CD14-positive monocyte (primary cell): Measurements from ENCODE around the gene EIF2B2. TPM values are rescaled to one million over a fixed set of nuclear protein-coding genes. Genes with fewer than 3 reads are reported as not detected.

Source experiments
- DNase-seq, 3 donors: peaks; one replicate each; pipeline ENCODE4 v3.0.0-alpha.2; 2011 to 2022
- H2AFZ ChIP-seq: 2 replicates; pipeline ENCODE4 v1.6.0; 2012; ENCODE audit warnings: mild to moderate bottlenecking, low read depth, low read length, inconsistent platforms; ENCODE audit not compliant: insufficient read depth, poor library complexity, severe bottlenecking
- H3K27ac ChIP-seq, 2 donors: 1 replicate in 1 of 2; 2 replicates in 1 of 2; pipeline ENCODE4 v1.5.1; 2012 to 2013; ENCODE audit warnings: low read length in 2 of 2, control low read depth in 1 of 2, inconsistent platforms in 1 of 2, low read depth in 1 of 2, mild to moderate bottlenecking in 1 of 2
- H3K27me3 ChIP-seq, 2 donors: one replicate each; pipeline versions ENCODE4 v1.6.0 to v1.6.1; 2011 to 2013; ENCODE audit warnings: low read length in 2 of 2; ENCODE audit not compliant: control insufficient read depth in 2 of 2, insufficient read depth in 2 of 2
- H3K36me3 ChIP-seq, 2 donors: replicated peaks in 1 of 2; 1 replicate in 1 of 2; 2 replicates in 1 of 2; pipeline versions ENCODE4 v1.5.1 to v1.6.1; 2012 to 2013; ENCODE audit warnings: low read length in 2 of 2, control low read depth in 1 of 2, inconsistent platforms in 1 of 2, mild to moderate bottlenecking in 1 of 2; ENCODE audit not compliant: insufficient read depth in 2 of 2, control insufficient read depth in 1 of 2
- H3K4me1 ChIP-seq, 2 donors: 1 replicate in 1 of 2; 2 replicates in 1 of 2; pipeline versions ENCODE4 v1.5.1 to v1.6.1; 2012 to 2013; ENCODE audit warnings: low read length in 2 of 2, control low read depth in 1 of 2, inconsistent platforms in 1 of 2, mild to moderate bottlenecking in 1 of 2, moderate library complexity in 1 of 2; ENCODE audit not compliant: insufficient read depth in 2 of 2, control insufficient read depth in 1 of 2
- H3K4me2 ChIP-seq: replicated peaks from 2 replicates; pipeline ENCODE3; 2012; ENCODE audit warnings: low read length, moderate library complexity, mild to moderate bottlenecking; ENCODE audit not compliant: poor library complexity, severe bottlenecking; ENCODE audit errors: extremely low read depth
- H3K4me3 ChIP-seq, 3 experiments: fragments of 200-600 bp in 1 of 3; sonication (generic) in 1 of 3; replicated peaks in 1 of 3; 1 replicate in 2 of 3; 2 replicates in 1 of 3; pipeline ENCODE4 v1.5.1; 2011 to 2013; ENCODE audit warnings: low read length in 3 of 3, mild to moderate bottlenecking in 3 of 3, control low read depth in 2 of 3, low read depth in 2 of 3, inconsistent platforms in 1 of 3, moderate library complexity in 1 of 3
- H3K79me2 ChIP-seq: 2 replicates; pipeline ENCODE4 v1.6.0; 2012; ENCODE audit warnings: mild to moderate bottlenecking, control low read depth, inconsistent platforms, low read length, moderate library complexity; ENCODE audit not compliant: insufficient read depth
- H3K9ac ChIP-seq: 2 replicates; pipeline ENCODE4 v1.6.0; 2017; ENCODE audit warnings: low read length, mild to moderate bottlenecking; ENCODE audit not compliant: insufficient read depth, poor library complexity, severe bottlenecking
- H3K9me3 ChIP-seq, 2 donors: replicated peaks in 1 of 2; 1 replicate in 1 of 2; 2 replicates in 1 of 2; pipeline versions ENCODE4 v1.5.1 to v1.6.1; 2012 to 2013; ENCODE audit warnings: low read length in 2 of 2, control low read depth in 1 of 2; ENCODE audit not compliant: control insufficient read depth in 1 of 2, insufficient read depth in 1 of 2
- H4K20me1 ChIP-seq: 2 replicates; pipeline ENCODE4 v1.6.0; 2012; ENCODE audit warnings: mild to moderate bottlenecking, low read length, control low read depth, moderate library complexity; ENCODE audit not compliant: insufficient read depth
- H3K27ac Mint-ChIP-seq, 7 donors: one replicate each; pipeline ENCODE4 v1.8.0; 2020; ENCODE audit warnings: mild to moderate bottlenecking in 7 of 7, mixed read lengths in 7 of 7, moderate library complexity in 6 of 7, inconsistent platforms in 2 of 7
- H3K27me3 Mint-ChIP-seq, 3 donors: one replicate each; pipeline ENCODE4 v1.8.0; 2021 to 2022; ENCODE audit warnings: low read depth in 3 of 3, mild to moderate bottlenecking in 3 of 3, mixed read lengths in 3 of 3, moderate library complexity in 3 of 3, inconsistent platforms in 1 of 3
- H3K36me3 Mint-ChIP-seq, 2 donors: one replicate each; pipeline ENCODE4 v1.8.0; 2020; ENCODE audit warnings: mixed read lengths in 2 of 2, inconsistent platforms in 1 of 2, mild to moderate bottlenecking in 1 of 2
- H3K4me1 Mint-ChIP-seq: one replicate; pipeline ENCODE4 v1.8.0; 2020; ENCODE audit warnings: mild to moderate bottlenecking, mixed read lengths
- H3K4me3 Mint-ChIP-seq, 2 donors: one replicate each; pipeline ENCODE4 v1.8.0; 2020; ENCODE audit warnings: mild to moderate bottlenecking in 2 of 2, mixed read lengths in 2 of 2, moderate library complexity in 1 of 2
- H3K9me3 Mint-ChIP-seq, 7 donors: one replicate each; pipeline ENCODE4 v1.8.0; 2020 to 2022; ENCODE audit warnings: mixed read lengths in 7 of 7, mild to moderate bottlenecking in 6 of 7, moderate library complexity in 6 of 7, inconsistent platforms in 2 of 7
- CTCF ChIP-seq: fragments of 200-600 bp; IDR thresholded peaks from one replicate; pipeline ENCODE4 v1.8.0; 2022; ENCODE audit warnings: antibody characterized with exemption, mild to moderate bottlenecking
- WGBS: methylation state at CpG from one replicate; pipeline ENCODE4 v1.1.5; 2013; ENCODE audit warnings: missing lambda C conversion rate; ENCODE audit not compliant: insufficient coverage; 5-methylcytosine and 5-hydroxymethylcytosine counted together
- intact Hi-C, 2 donors: fragments of 100-400 bp; cut with micrococcal nuclease; formaldehyde crosslinking; loops; one replicate each; pipeline versions ENCODE4 v1.15.0 to v1.15.1; 2023
- polyA plus RNA-seq, 3 donors: library from polyadenylated mRNA; depleted of rRNA in 1 of 3; unstranded in 2 of 3; stranded (reverse) in 1 of 3; fragments of 300-500 nt in 2 of 3; fragments of >200 nt in 1 of 3; fragmentation: Illumina TruSeq in 2 of 3; gene quantifications; 1 replicate in 2 of 3; 2 replicates in 1 of 3; pipeline ENCODE4 v1.2.3, GENCODE V29; 2012 to 2021

Gene EIF2B2
- polyA plus RNA-seq, 3 donors, result 20.8 to 26.3 (median 23.9) TPM

- intact Hi-C loops, result no loop called here
- Histone ChIP-seq H3K4me3 (no peak overlapping the region), H3K79me2 (no peaks in the 10 kb centered on the region), H3K27me3 (no peaks in the 10 kb centered on the region), H2AFZ (no peak overlapping the region), H4K20me1 (no peaks in the 10 kb centered on the region), H3K9ac (no peak overlapping the region), H3K27ac (no peak overlapping the region), H3K4me2 (no peak overlapping the region), H3K4me1 (no peaks in the 10 kb centered on the region), H3K36me3 (no peaks in the 10 kb centered on the region), H3K9me3 (no peaks in the 10 kb centered on the region)
- peaks cover 2 to 6% (median 2%) of the 10 kb centered on the region in 3 donors for H3K27me3 Mint-ChIP-seq
- H3K4me1 Mint-ChIP-seq, result peaks cover 3% of the 10 kb centered on the region
- H3K9me3 Mint-ChIP-seq, result no peaks in the 10 kb centered on the region
- H3K27ac Mint-ChIP-seq, result no peak overlapping the region
- no peak for DNase-seq
- no peak for TF ChIP-seq CTCF
- no CpG with 5 or more reads among the region's 1 CpG for WGBS
- no peaks in the 10 kb centered on the region for H3K36me3 Mint-ChIP-seq
- no peak overlapping the region for H3K4me3 Mint-ChIP-seq
Measured at GRCh38 chr14:74983343-74983742, 19.4 kb upstream of the EIF2B2 start.

- Mint-ChIP-seq H3K4me1 (peaks cover 4% of the 10 kb centered on the region), H3K9me3 (no peaks in the 10 kb centered on the region), H3K36me3 (no peaks in the 10 kb centered on the region), H3K27ac (no peak overlapping the region), H3K27me3 (peaks cover 2 to 5% (median 2%) of the 10 kb centered on the region in 3 donors), H3K4me3 (no peak overlapping the region)
- no peak overlapping the region for H3K9ac ChIP-seq
- intact Hi-C loops, result no loop called here
- H3K36me3 ChIP-seq, result no peaks in the 10 kb centered on the region
- WGBS, result 95% methylated on average over 7 of the region's 16 CpGs
- no peak for TF ChIP-seq CTCF
- no peak overlapping the region for H3K27ac ChIP-seq
- no peaks in the 10 kb centered on the region for H3K4me1 ChIP-seq
- no peak overlapping the region for H3K4me2 ChIP-seq
- DNase-seq, result no peak
- H3K9me3 ChIP-seq, result no peaks in the 10 kb centered on the region
- no peaks in the 10 kb centered on the region for H3K79me2 ChIP-seq
- no peaks in the 10 kb centered on the region for H3K27me3 ChIP-seq
- no peak overlapping the region for H3K4me3 ChIP-seq
- no peaks in the 10 kb centered on the region for H4K20me1 ChIP-seq
- no peak overlapping the region for H2AFZ ChIP-seq
Measured at GRCh38 chr14:74984236-74985027, 18.3 kb upstream of the EIF2B2 start.
